SK-N-SH (cell line): ENCODE results near the gene RGS6.

Experiments used
- NRF1 ChIP-seq: IDR thresholded peaks from 2 replicates; pipeline ENCODE4 v1.6.1; 2012; ENCODE audit warnings: low read depth, mild to moderate bottlenecking, low read length
- REST ChIP-seq: IDR thresholded peaks from 2 replicates; pipeline ENCODE4 v1.6.1; 2012; ENCODE audit warnings: mild to moderate bottlenecking, low read depth, low read length, moderate library complexity
- TF ChIP-seq, protein P1 (sequence below): fragments of 200-600 bp; sonication (generic); IDR thresholded peaks from 2 replicates; pipeline ENCODE4 v1.6.1; 2017; ENCODE audit warnings: antibody characterized with exemption, mild to moderate bottlenecking, moderate library complexity
- TF ChIP-seq, protein P2 (sequence below): IDR thresholded peaks from 2 replicates; pipeline ENCODE4 v1.4.0; 2012; ENCODE audit warnings: low read depth
- TF ChIP-seq, protein P3 (sequence below): IDR thresholded peaks from 2 replicates; pipeline ENCODE4 v1.4.0; 2012; ENCODE audit warnings: low read depth, borderline replicate concordance
- TF ChIP-seq, protein P4 (sequence below): fragments of 150-350 bp; IDR thresholded peaks from 2 replicates; pipeline ENCODE4 v1.6.1; 2017; ENCODE audit warnings: antibody characterized with exemption, low read length, low read depth, borderline replicate concordance

- TF ChIP-seq, protein P1, sequence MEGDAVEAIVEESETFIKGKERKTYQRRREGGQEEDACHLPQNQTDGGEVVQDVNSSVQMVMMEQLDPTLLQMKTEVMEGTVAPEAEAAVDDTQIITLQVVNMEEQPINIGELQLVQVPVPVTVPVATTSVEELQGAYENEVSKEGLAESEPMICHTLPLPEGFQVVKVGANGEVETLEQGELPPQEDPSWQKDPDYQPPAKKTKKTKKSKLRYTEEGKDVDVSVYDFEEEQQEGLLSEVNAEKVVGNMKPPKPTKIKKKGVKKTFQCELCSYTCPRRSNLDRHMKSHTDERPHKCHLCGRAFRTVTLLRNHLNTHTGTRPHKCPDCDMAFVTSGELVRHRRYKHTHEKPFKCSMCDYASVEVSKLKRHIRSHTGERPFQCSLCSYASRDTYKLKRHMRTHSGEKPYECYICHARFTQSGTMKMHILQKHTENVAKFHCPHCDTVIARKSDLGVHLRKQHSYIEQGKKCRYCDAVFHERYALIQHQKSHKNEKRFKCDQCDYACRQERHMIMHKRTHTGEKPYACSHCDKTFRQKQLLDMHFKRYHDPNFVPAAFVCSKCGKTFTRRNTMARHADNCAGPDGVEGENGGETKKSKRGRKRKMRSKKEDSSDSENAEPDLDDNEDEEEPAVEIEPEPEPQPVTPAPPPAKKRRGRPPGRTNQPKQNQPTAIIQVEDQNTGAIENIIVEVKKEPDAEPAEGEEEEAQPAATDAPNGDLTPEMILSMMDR, result no peak
- TF ChIP-seq, protein P2, sequence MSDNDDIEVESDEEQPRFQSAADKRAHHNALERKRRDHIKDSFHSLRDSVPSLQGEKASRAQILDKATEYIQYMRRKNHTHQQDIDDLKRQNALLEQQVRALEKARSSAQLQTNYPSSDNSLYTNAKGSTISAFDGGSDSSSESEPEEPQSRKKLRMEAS, result no peak
- TF ChIP-seq NRF1 (no peak), REST (no peak)
- TF ChIP-seq, protein P3, sequence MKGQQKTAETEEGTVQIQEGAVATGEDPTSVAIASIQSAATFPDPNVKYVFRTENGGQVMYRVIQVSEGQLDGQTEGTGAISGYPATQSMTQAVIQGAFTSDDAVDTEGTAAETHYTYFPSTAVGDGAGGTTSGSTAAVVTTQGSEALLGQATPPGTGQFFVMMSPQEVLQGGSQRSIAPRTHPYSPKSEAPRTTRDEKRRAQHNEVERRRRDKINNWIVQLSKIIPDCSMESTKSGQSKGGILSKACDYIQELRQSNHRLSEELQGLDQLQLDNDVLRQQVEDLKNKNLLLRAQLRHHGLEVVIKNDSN, result no peak
- TF ChIP-seq, protein P4, sequence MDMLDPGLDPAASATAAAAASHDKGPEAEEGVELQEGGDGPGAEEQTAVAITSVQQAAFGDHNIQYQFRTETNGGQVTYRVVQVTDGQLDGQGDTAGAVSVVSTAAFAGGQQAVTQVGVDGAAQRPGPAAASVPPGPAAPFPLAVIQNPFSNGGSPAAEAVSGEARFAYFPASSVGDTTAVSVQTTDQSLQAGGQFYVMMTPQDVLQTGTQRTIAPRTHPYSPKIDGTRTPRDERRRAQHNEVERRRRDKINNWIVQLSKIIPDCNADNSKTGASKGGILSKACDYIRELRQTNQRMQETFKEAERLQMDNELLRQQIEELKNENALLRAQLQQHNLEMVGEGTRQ, result no peak
Observed at GRCh38 chr14:71952381-71953363, 20.4 kb downstream of the RGS6 start.
